A549 (cell line): ENCODE measurements around the gene RRBP1.

ENCODE experiments used
- CTCF ChIP-seq: fragments of >200 bp; sonication (Bioruptor Twin); formaldehyde crosslinking; IDR thresholded peaks from 3 replicates; pipeline ENCODE4 v1.5.1; 2016
- HDAC2 ChIP-seq: fragments of 200-600 bp; sonication (generic); IDR thresholded peaks from 2 replicates; pipeline ENCODE4 v1.6.1; 2016
- JUN ChIP-seq, 2 experiments: fragments of >200 bp; sonication (Bioruptor Twin); formaldehyde crosslinking; IDR thresholded peaks; 2 replicates in 1 of 2; 3 replicates in 1 of 2; pipeline ENCODE4 v1.6.1; 2016 to 2017

DNA sequence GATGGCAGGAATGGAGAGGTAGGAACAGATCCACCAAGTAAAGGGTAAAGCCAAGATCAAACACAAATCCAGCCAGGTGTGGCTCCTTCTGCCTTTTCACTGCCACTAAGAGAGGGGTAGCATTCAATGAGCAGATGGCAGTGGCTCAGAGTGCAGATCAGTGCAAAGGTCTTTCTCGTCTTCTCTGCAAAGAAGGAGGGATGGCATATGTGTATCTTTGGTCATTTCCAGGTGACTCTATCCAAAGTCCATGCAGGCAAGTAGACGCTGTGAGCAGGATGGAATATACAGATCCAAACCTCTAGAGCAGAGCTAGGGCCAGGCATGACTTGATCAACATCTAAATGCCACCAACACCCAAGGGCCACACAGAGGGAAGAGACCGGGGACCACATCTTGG, 24.6 kb upstream of the RRBP1 start:
- TF ChIP-seq CTCF (no peak), HDAC2 (no peak), JUN (IDR thresholded peaks at IDR 0.05) (no peak)
